Measurements from ENCODE around the gene URI1.

GRCh38 chr19:29934781-29935180, 7.3 kb upstream of the URI1 start:
- TF ChIP-seq CTCF (IDR thresholded peaks at IDR 0.05), result no peak
- TF ChIP-seq POLR2A (IDR thresholded peaks at IDR 0.05), result no peak
